Measurements from ENCODE around the gene ZNF488.

DNA sequence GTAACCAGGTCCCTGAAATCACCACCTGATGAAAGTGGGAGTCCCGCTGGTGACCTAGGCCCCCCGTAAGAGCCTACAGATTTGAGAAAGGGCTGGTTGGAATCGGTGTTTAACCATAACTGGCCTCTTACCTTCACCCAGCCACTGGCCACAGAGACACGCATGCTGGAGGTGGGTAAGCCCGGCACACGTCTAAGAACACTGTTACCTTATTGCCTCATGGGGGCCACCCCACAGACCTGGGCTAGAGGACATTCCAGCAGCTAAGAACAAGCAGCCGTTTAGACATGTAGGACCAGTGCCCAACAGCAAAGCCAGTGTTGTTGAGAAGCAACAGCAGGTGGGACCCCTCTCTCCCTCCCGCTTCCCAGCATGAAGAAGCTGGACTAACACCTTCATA is 64.3 kb downstream of the ZNF488 start:
- TF ChIP-seq CTCF (IDR thresholded peaks at IDR 0.05) (no peak), POLR2A (IDR thresholded peaks at IDR 0.05) (no peak), EP300 (IDR thresholded peaks at IDR 0.05) (no peak)

All from tibial nerve (tissue), 4 donors.